HG03095 (cell line): ENCODE measurements around the gene CCDC170.
"Not testable (repeated sequence)": the region's sequence is repeated elsewhere in the genome, so short reads cannot be mapped to it uniquely, and the experiment has no call there.

ENCODE experiments used
- ATAC-seq: cut with Tn5 transposase; IDR thresholded peaks from one replicate; pipeline ENCODE4 v1.9.1; 2021; ENCODE audit warnings: moderate library complexity; ENCODE audit not compliant: unreplicated experiment

The CCDC170 gene

DNA sequence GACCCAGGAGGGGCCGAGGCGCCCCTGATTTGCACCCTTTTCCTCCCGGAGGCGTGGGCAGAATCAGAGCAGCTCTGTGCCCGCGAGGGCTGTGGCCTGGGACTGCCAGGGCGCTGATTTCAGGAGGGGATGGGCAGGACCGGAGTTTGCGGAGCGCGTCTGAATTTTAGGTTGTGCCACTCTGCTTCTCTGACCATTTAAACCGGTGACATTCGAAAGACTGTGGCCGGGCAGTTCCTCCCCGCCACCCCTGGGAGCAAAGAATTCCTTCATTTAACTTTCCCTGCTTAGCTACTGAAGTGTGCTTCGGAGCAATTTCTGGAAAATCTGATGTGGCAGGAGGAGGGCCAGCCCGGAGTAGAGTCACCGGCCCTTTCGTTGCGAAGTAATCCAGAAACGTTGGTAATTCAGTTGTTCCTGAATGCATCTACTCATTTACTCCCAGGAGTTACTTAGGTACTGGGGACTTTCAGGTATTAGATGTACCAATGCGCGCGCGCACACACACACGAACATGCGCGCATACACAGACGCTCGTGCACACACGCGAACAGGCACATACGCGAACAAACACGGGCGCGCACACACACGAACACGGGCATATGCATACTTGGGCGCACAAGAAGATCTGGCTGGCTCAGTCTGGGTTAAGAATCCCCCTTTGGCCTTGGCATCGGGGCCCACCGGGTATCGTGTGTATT, 568 bp downstream of the CCDC170 start:
- ATAC-seq, result no peak

DNA sequence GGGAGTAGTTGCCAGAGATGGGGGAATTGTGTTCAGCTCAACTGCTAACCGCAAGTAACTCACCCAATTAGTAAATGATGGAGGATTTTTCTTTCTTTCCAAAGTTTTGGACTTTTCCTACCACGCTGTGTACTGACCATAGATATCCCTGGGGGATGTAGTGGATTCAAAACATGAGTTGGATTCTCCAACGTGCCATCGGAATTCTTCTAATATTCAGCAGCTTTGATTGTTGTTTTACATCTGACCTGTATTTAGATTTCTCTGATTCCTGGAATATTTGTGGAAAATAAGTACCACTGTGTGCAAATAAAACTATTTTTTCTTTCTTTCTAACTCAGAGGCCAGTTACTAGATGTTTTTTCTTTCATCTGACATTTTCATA, 1.1 kb downstream of the CCDC170 start:
- no peak for ATAC-seq

DNA sequence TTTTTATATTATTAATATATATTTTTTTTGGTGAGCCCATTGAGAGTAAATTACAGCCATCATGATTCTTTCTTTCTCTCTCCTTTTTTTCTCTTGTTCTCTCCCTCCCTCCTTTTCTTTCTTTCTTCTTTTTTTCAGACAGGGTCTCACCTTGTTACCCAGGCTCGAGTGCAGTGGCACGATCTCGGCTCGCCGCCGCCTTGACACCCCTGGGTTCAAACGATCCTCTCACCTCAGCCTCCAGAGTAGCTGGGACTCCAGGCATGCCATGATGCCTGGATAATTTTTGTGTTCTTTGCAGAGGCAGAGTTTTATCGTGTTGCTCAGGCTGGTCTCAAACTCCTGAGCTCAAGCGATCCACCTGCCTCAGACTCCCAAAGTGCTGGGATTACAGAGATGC, 1.6 kb downstream of the CCDC170 start:
- ATAC-seq, result no peak

DNA sequence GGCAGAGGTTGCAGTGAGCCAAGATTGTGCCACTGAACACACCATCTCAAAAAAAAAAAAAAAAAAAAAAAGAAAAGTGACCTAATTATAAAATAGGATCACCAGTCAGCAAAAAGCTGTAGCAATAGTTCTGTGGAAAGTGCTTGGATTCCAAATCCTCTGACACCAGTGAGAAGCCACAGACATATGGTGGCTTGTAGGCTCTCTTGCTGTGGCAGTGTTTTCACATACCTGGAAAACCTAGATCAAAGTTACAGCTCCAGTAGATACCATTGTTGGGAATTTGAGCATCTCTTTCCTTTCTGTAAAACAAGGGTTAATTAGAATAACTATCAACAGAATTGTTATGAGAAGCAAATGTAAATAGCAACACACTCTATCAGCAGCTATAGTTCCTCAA, 4.1 kb downstream of the CCDC170 start:
- peak; percentile 26 for ATAC-seq

DNA sequence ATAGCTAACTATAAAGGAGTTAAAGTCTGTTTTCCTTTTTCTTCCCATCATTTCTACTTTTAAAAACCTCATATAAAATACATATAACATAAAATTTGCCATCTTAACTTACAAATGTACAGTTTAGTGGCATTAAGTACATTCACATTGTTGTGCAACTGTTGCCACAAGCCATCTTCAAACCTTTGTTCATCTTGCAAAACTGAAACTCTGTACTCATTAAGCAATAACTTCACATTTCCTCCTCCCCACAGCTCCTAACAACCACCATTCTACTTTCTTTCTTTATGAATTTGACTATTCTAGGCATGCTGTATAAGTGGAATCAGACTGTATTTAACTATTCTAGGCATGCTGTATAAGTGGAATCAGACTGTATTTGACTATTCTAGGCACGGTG, 4.5 kb downstream of the CCDC170 start:
- ATAC-seq, result peak; percentile 66

DNA sequence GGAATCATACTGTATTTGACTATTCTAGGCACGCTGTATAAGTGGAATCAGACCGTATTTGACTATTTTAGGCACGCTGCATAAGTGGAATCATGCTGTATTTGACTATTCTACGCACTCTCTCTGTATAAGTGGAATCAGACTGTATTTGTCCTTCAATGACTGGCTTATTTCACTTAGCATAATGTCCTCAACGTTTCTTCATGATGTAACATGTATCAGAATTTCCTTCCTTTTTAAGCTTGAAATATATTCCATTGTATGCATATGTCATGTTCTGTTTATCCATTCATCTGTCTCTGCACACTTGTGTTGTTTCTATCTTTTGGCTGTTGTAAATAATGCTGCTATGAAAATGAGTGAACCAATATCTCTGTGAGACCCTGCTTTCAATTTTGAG, 5.7 kb downstream of the CCDC170 start:
- ATAC-seq, result no peak

DNA sequence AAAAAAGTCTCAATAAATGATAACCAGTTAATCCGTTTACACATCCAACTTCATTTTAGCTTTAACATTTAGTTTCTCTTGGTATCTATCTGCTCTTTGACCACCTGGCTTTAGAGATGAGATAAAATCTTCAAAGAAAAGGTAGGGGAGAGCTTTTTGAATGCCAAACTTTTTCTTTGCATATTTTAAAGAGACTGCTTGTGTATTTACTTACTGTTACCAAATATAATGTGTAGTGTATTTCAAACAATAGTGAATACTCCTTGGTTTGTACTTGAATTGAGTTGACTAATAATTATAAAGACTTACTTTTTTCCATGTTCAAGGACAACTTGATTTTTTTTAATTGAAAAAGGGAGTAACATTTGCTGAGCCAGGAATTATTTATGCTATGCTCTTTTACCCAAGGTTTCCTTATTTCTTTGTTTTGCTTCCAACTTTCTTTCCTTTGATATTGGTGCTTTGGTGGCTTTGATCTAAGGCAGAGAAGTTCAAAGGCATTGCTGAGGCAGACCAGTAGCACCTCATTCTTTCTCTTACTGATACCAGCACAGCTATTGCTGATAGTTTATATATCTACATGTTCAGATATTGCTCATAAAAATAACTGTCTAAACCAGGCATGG, 7.8 kb downstream of the CCDC170 start:
- ATAC-seq, result no peak

DNA sequence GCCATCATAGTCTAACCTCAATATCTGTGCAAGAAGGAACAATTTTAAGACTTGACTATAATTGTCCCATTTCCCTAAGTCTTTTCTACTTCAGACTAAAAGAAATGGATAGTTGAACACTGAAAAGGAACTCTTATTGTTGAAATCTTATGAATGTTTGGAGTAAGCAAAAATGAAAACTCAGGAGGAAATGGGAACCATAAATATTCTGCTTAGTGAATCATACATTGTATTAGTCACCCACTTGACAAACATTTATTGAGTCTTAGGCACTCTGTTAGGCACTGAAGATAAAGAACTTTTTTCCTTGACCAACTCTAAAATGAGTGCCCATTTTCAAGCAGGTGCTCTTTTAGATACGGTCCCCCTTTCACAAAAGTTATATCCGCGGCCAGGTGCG, 8.7 kb downstream of the CCDC170 start:
- ATAC-seq, result no peak

DNA sequence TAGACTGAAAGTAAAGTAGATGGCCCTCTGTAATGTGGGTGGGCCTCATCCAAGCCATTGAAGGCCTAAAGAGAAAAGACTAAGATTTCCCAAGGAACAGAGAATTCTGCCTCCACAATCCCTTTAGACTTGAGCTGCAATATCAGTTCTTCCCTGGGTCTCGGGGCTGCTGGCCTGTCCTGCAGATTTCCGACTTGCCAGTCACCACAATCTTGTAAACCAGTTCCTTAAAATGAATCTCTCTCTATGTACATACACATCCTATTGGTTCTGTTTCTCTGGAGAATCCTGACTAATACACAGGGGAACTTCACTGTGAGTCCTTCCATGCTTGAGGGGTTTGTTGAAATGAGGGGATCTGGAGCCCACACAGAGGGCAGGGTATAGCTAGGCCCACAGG, 12.9 kb downstream of the CCDC170 start:
- ATAC-seq, result no peak

DNA sequence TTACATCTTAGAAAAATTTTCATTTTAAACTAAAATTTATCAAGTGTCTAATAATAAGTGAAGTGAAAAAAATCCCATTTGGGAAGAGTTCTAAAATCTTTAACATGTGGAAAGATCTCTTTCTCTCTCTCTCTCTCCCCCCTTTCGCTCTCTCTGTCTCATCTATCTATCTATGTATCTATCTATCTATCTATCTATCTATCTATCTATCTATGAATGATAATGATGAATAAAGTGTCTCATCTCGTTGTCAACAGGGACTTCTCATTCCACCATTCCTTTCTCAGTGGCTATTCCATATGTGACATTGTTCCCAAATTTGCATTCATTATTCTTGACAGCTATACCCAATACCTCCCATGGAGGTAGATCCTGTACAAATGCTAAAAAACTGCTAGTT, 15.2 kb downstream of the CCDC170 start:
- ATAC-seq, result no peak

DNA sequence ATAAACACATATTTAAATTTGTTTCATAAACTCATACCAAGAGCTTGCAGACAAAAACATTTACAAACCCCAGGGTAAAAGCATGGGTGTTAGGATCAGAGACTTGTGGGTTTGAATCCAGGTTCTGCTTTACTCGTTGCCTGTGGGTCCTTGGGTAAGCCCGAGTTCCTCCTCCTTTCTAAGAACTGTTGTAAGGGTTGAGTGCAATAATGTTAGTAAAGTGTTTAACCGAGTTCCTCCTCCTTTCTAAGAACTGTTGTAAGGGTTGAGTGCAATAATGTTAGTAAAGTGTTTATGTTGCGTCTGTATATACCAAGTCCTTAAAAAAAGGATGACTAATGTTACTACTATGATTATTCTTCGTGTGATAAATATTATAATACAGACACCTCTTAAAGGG, 18.7 kb downstream of the CCDC170 start:
- no peak for ATAC-seq

DNA sequence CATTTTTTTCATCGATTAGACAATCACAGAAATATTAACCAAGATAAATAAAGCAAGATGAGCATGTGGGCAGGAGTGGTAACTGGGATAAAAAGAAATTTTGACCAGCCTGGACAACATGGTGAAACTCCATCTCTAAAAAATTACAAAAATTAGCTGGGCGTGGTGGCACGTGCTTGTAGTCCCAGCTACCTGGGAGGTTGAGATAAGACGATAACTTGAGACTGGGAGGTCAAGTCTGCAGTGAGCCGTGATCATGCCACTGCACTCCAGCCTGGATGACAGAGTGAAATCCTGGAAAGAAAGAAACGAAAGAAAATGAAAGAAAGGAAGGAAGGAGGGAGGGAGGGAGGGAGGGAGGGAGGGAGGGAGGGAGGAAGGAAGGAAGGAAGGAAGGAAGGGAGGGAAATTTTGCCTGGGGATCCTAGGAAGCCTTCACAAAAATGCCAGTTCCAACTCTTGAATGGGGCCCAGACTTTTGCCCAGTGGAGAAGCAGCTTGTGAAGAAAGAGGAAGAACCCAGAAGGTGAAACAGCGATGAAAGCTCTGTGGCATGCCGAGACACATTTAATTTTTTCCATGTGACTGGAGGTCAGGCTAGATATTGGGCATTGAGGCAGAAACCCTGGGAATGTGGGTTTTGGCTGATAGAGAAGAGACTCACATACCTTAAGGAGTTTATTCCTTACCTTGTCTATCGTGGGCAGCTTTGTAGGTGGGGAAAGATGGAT, 20.3 kb downstream of the CCDC170 start:
- no peak for ATAC-seq

DNA sequence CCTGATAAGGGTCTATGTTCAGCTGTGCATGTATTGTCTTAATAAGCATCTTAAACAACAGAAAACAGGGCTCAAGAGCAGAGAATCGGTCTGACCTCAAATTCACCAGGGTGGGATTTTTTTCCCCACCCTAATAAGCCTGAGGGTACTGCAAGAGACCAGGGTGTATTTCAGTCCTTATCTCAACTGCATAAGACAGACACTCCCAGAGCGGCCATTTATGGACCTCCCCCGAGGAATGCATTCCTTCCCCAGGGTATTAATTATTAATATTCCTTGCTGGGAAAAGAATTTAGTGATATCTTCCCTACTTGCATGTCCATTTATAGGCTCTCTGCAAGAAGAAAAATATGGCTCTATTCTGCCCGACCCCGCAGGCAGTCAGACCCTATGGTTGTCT, 25.2 kb downstream of the CCDC170 start:
- not testable (repeated sequence) for ATAC-seq

DNA sequence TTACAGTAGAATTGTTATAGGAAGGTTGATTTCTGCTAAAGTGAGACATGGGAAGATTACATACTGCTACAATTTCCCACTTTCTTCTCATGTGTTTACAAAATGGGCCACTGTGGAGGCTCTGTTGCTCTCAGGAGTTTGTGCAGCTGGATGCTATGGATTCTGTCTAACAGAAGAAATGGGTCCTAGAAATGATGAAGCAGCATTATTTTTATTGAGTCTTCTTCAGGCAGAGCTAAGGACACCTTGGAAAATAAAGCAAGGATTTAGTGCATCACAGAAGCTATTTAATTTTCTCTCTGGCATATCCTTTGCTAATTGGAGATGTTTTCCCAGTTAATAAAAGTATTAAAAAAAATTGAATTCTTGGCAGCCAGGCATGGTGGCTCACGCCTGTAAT, 29.2 kb downstream of the CCDC170 start:
- no peak for ATAC-seq

DNA sequence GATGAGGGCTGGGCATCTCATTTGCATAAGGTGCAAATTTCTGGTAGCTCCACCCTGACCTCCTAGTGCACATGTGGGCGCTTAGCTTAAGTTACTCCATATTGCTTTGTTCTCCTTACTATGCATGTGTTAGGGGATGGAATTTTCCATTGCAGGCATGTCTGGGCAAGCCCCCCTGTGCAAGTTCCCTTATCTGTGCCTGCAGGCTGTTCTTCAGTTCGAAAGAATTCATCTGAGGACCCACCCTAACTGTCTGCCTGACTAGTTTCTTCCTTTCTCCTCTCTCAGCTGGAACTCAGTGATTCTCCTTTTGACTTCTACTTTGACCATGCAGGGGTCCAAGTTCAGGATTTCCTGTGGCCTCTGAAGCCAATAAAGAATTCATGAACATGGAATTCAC, 30.2 kb downstream of the CCDC170 start:
- ATAC-seq, result no peak

DNA sequence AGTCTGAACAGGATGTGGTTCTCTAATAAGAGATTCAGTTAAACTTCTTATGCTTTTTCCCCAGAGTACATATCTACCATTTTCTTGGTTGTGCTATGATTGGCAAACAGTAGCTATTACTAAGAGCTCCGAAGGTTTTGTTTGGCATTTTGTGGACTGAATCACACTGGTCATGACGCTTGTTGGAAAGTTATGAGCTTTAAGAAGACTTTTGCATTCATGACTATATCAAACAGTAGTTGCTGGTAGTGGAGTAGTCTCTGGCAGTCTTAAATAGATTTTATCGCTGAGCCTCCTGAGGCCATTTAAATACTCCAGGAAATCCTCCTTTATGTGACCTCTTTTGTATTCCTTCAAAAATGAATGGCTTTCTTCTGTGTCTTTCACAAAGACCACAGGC, 40.8 kb downstream of the CCDC170 start:
- ATAC-seq, result no peak

DNA sequence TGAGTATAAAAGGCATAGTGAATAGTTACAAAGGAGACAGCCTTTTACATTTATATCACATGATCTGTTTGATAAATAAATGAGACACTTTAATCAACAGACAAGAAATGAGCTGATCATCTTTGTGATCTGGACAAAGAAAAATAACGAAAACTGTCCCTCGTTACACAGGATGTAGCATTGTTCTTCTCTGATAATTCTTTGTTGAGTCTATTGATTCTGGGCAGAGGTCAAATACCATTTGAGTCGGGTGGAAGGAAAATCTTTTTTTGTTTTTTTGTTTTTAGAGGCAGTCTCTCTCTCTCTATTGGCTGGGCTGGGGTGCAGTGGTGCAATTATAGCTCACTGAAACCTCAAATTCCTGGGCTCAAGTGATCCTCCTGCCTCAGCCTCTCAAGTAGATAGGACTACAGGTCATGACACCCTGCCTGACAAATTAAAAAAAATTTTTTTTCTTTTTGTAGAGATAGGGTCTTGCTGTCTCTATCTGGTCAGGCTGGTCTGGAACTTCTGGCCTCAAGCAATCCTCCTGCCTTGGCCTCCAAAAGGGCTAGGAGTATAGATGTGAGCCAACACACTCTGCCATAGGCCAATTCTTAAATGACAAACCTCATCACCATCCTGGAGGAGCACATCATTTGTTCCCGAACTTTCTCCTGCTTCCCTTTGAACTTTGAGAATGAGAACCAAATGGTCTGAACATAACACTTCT, 41.8 kb downstream of the CCDC170 start:
- ATAC-seq, result no peak

DNA sequence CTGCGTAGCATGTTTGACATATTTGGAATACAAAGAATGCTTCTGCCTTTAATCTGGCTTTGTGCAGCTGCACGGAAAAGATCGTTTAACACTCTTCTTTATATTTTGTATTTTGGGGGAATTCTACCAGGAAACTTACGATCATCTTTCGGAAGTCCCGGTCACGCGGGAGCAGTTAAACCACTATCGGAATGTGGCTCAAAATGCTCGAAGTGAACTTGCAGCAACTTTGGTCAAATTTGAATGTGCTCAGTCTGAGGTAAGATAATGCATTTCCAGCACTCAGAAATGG, 42.3 kb downstream of the CCDC170 start:
- no peak for ATAC-seq

DNA sequence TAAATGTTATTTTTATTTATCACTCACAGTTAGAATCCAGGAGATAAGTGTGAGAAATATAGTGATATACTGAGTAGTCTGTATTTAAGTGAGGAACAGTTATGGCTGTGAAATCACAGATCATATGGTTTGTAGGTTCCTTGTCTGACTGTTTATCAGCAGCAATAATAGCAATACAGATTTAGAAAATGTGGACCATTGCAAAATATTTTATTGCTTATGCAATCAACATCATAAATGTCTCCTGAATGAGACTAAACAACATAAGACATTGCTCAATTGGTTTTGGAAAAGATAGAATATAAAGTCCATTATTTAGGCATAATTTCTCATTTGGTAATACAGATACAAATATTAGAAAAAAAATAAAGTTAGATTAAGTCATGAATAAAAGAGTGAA, 43.7 kb downstream of the CCDC170 start:
- ATAC-seq, result no peak

DNA sequence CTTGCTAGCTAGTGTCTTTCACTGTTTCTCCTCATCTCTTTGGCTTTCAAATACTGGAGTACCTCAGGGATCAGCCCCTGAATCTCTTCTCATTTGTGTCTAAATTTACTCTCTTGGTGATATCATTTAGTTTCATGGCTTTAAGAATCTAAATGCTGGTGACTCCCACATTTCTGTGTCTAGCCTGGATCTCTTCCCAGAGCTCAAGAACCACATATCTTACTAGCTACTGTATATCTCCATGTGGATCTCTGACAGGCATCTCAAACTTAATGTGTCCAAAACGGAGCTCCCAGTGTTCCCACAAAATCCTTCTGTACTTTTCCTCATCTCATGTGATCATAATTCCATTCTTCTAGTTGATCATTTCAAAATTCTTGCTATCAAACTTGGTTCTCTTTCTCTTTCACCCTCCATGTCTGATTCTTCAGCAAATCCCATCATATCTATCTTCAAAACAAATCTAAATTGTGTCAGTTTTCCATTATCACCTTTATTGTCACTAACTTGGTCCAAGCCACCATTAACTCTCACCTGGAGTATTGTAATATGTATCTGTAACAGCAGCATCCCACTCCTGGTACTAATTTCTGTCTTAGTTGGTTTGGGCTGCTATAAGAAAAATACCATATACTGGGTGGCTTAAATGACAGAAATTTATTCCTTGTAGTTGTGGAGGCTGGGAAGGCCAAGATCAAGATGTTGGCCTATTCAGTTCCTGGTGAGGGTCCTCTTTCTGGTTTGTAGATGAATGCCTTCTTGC, 45.9 kb downstream of the CCDC170 start:
- ATAC-seq, result no peak

DNA sequence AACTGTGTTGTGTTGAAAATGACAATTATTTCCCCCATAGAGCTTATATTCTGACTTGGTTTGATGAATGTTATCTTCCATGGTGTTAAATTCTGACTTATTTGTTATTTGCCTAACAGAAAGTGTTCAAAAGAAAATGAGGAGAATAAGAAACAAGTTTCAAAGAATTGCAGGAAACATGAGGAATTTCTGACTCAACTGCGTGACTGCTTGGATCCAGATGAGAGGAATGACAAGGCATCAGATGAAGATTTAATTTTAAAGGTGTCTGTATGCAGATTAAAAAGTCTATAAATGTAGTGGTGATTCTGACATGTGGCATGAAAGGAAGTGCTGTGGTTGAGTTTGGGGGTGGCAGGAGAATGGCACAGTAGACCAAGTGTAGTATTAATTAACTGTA, 50.6 kb downstream of the CCDC170 start:
- ATAC-seq, result no peak
